ENCODE data around the gene RND3.

DNA sequence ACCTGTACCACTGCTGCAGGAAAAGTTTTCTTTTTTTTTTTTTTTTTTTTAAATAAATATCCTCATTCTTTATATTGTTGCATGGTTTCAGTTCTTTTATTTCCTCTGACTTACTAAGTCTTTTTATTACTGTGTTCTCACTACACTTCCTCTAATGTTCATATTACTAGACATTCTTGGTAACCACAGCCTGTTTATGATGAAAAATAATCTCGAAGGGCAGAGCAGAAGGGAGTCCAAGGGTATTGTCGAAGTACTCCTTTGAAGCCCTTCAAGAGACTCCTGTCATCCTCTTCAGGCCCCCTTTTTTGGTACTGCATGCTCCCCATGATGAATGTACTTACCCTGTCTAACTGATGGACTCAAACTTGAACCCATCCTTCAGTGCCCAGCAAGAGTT is 61.2 kb downstream of the RND3 start:
- TF ChIP-seq, protein P1, sequence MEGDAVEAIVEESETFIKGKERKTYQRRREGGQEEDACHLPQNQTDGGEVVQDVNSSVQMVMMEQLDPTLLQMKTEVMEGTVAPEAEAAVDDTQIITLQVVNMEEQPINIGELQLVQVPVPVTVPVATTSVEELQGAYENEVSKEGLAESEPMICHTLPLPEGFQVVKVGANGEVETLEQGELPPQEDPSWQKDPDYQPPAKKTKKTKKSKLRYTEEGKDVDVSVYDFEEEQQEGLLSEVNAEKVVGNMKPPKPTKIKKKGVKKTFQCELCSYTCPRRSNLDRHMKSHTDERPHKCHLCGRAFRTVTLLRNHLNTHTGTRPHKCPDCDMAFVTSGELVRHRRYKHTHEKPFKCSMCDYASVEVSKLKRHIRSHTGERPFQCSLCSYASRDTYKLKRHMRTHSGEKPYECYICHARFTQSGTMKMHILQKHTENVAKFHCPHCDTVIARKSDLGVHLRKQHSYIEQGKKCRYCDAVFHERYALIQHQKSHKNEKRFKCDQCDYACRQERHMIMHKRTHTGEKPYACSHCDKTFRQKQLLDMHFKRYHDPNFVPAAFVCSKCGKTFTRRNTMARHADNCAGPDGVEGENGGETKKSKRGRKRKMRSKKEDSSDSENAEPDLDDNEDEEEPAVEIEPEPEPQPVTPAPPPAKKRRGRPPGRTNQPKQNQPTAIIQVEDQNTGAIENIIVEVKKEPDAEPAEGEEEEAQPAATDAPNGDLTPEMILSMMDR (IDR thresholded peaks at IDR 0.05; ENCODE audit: borderline replicate concordance, extremely low read depth, low read length, poor library complexity, severe bottlenecking): no peak
- no peak for TF ChIP-seq EZH2 (IDR thresholded peaks at IDR 0.05; ENCODE audit: borderline replicate concordance, low read depth, low read length, severe bottlenecking)

Data from DND-41 (cell line).